Myocyte (in vitro differentiated cells): ENCODE results near the gene PLAU. TPM values are rescaled to one million over a fixed set of nuclear protein-coding genes. Genes with fewer than 3 reads are reported as not detected.
"Not testable (repeated sequence)": the region's sequence is repeated elsewhere in the genome, so short reads cannot be mapped to it uniquely, and the experiment has no call there.

Source experiments
- DNase-seq: peaks from one replicate; pipeline ENCODE4 v3.0.0-alpha.2; 2012; ENCODE audit warnings: low read depth
- total RNA-seq: library from RNA; depleted of rRNA; stranded (reverse); fragments of >200 nt; gene quantifications from 2 replicates; pipeline ENCODE4 v1.2.3, GENCODE V29; 2014

Gene PLAU
- total RNA-seq, 1 donor from 2014 or later: 166 TPM

- DNase-seq: peak; percentile 87
Measured at GRCh38 chr10:73920089-73920488, 9.2 kb downstream of the PLAU start.

GRCh38 chr10:73922007-73922863, 11.3 kb downstream of the PLAU start:
- DNase-seq: no peak

- no peak for DNase-seq
Measured at GRCh38 chr10:73922864-73923133, 11.9 kb downstream of the PLAU start.

- DNase-seq: peak; percentile 21
Measured at GRCh38 chr10:73923935-73924598, 13.1 kb downstream of the PLAU start.

- DNase-seq: no peak
Measured at GRCh38 chr10:73924935-73925334, 14.0 kb downstream of the PLAU start.

GRCh38 chr10:73925539-73925938, 14.6 kb downstream of the PLAU start:
- DNase-seq: no peak

- no peak for DNase-seq
Measured at GRCh38 chr10:73926152-73926764, 15.3 kb downstream of the PLAU start.

- DNase-seq: not testable (repeated sequence)
Measured at GRCh38 chr10:73930630-73931327, 19.8 kb downstream of the PLAU start.

- no peak for DNase-seq
Measured at GRCh38 chr10:73931767-73932619, 21.1 kb downstream of the PLAU start.

- DNase-seq: no peak
Measured at GRCh38 chr10:73932620-73933112, 21.7 kb downstream of the PLAU start.

GRCh38 chr10:73934074-73934473, 23.1 kb downstream of the PLAU start:
- DNase-seq: no peak

- DNase-seq: no peak
Measured at GRCh38 chr10:73935895-73936294, 25.0 kb downstream of the PLAU start.

- DNase-seq: peak; percentile 54
Measured at GRCh38 chr10:73937333-73938043, 26.6 kb downstream of the PLAU start.

- DNase-seq: peak; percentile 90
Measured at GRCh38 chr10:73940634-73941221, 29.8 kb downstream of the PLAU start.

GRCh38 chr10:73941300-73941699, 30.4 kb downstream of the PLAU start:
- peak; percentile 96 for DNase-seq

- no peak for DNase-seq
Measured at GRCh38 chr10:73944356-73945100, 33.6 kb downstream of the PLAU start.

- DNase-seq: no peak
Measured at GRCh38 chr10:73946253-73947145, 35.6 kb downstream of the PLAU start.
